MV-4-11 (cell line): Measurements from ENCODE around the gene RALGPS1.
A peak's percentile ranks its signal among the peaks of the same experiment; 100 is the strongest.

Experiments
- DNase-seq: peaks from one replicate; lab custom pipeline; 2025; lab: John Stamatoyannopoulos, UW

Gene RALGPS1

GRCh38 chr9:126914458-126915280 is at the start of gene RALGPS1:
Gene RALGPS1 (plus strand): TSS chr9:126914782. CDS start chr9:126962290, 47,508 bp downstream.
- peak; percentile 92 for DNase-seq

DNA sequence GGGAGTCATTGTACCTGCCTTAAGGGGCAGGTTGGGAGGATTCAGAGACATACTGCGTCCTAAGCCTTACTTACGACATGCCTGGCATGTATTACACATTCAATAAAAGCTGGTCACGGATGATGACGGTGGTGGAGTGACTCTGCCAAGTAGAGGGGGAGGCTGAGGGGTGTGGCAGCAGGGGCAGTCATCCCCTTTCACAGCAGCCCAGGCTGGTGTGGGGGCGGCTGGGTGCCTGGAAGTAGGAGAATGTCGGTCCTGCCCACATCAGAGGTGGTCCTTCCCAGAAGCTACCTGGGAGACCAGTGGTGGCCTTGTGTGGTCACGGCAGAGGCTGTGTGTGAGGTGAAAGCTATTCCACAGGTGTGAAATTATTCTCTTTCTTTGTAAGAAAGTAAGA is 45.2 kb upstream of the RALGPS1 start:
- DNase-seq: no peak

DNA sequence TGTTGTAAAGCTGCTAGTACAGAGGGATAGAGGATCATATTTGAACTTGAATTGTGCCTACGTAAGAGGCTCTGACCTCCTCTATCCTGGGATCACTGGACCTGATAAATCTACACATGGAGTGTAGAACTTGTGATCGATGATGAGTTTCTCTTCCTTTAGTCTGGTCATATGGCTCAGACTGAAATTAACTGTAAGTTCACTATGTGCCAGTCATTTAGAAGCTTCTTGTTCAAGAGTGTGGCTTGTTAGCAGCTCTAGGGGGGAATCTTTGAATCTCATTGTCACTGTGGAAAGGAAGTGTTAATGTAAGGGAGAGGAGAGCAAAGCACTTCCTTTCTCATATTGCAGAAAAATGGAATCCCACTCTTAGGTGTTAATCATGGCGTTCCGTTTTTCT is 42.1 kb upstream of the RALGPS1 start:
- peak; percentile 25 for DNase-seq

DNA sequence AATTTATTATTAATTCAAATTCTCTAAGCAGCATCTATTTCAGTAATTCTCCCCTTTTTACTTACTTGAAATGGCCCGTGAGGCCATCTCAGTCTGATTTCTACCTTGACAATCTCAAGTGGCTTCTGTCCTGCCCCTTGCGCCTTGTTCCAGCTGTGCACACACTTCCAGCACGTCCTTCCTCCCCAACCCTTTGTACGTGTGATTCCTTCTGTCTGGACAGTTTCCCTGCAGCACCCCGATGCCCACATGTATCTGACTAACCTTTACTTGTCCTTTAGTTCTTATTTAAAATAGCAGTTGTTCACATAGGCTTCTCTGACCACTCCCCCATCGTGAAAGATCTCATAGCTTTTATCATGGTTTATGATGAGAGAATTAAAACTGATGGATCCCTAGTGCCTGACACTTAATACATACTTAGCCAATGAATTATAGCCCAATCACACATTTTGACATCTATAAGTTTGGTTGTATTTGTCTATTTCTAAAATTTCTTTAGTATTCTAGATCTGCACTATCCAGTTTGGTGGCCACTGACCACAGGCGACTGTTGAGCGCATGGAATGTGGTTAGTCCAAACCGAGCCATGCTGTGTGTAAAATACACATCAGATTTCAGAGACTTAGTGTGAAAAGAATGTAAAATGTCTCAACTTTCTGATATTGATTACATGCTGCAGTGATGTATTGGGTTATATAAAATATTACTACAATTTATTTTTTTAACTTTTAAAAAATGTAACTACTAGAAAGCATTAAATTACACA is 39.9 kb upstream of the RALGPS1 start:
- DNase-seq: peak; percentile 30

DNA sequence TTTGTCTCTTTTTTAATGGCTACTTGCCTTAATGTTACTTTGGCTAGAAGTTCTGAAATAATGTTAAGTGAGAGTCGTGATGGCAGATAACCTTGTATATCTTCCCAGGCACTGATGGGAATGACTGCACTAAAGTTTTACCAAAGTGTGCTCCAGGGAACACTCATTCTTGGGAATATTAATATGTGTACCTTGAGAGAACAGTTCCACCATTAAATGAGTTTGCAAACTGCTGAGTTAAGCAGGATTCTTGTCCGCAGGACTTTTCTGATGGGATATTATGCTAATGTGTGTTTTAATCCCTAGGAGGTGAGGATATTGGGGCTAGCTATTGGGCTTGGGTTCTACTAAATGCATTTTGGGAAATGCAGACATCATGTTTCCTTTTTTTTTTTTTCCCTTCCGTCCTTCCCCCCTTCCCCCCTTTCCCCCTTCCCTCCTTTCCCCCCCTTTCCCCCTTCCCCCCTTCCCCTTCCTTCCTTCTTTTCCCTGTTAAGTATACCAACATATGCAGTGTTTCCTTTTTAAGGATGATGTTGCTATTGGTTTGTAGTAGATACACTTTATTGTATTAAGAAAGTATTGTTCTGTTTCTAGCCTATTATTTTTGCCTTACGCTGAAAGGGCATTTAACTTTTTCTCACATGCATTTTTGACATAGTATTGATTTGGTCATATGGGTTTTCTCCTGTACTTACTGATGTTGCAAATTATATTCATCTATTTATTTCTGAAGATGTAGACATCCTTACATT is 38.6 kb upstream of the RALGPS1 start:
- no peak for DNase-seq

DNA sequence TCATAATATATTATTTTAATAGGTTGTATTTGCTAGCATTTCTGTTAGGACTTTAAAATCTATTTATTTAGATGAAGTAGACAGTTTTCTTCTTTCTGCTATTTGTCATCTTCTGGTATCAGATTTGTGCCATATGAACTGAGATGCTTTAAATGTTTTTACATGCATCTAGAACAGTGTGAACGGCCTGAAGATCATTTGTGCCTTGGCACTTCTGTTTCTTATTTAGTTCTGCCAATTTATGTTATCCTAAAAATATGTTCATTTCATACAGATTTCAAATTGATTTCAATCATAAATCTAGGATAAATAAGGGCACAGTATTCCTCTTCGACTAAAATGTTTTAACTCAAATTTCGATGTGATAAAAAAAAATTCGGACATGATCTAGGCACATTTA is 38.1 kb upstream of the RALGPS1 start:
- DNase-seq: no peak

- no peak for DNase-seq
Measured at GRCh38 chr9:126877418-126877817, 37.2 kb upstream of the RALGPS1 start.

DNA sequence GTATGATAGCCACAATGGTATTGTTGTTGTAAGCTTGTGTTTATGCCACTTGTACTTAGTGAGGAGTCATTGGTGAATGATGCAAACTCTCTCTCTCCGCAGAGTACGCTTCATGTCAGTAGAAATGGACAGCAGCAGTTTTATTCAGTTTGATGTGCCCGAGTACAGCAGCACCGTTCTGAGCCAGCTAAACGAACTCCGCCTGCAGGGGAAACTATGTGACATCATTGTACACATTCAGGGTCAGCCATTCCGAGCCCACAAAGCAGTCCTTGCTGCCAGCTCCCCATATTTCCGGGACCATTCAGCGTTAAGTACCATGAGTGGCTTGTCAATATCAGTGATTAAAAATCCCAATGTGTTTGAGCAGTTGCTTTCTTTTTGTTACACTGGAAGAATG is 35.3 kb upstream of the RALGPS1 start:
- no peak for DNase-seq

DNA sequence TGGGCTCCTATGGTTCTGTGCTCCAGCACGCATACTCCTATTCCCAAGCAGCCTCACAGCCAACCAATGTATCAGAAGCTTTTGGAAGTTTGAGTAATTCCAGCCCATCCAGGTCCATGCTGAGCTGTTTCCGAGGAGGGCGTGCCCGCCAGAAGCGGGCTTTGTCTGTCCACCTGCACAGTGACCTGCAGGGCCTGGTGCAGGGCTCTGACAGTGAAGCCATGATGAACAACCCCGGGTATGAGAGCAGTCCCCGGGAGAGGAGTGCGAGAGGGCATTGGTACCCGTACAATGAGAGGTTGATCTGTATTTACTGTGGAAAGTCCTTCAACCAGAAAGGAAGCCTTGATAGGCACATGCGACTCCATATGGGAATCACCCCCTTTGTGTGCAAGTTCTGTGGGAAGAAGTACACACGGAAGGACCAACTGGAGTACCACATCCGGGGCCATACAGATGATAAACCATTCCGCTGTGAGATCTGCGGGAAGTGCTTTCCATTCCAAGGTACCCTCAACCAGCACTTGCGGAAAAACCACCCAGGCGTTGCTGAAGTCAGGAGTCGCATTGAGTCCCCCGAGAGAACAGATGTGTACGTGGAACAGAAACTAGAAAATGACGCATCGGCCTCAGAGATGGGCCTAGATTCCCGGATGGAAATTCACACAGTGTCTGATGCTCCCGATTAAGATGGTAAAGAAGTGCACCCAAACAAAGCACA is 34.2 kb upstream of the RALGPS1 start:
- DNase-seq: no peak

- DNase-seq: no peak
Measured at GRCh38 chr9:126880947-126881332, 33.6 kb upstream of the RALGPS1 start.

DNA sequence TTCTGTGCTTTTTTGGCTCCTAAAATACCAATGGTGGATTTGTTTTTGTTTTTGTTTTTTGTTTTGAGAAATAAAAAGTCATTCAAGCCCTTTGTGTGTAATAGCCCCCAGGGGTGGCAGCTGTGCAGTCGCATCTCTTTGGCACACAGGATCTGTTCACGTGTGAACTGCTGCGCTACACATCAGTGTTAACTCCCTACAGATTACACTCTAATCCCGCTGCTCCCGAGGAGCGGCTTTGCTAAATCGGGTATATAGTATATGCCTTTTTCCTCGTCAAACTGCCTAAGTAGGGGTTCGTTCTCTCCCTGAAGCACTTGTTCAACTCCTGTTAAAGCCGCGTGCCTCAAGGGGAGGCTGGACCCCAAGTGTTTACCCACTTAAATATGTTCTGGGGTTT is 31.8 kb upstream of the RALGPS1 start:
- DNase-seq: no peak

GRCh38 chr9:126883636-126884035 is 30.9 kb upstream of the RALGPS1 start:
- DNase-seq: peak; percentile 44

DNA sequence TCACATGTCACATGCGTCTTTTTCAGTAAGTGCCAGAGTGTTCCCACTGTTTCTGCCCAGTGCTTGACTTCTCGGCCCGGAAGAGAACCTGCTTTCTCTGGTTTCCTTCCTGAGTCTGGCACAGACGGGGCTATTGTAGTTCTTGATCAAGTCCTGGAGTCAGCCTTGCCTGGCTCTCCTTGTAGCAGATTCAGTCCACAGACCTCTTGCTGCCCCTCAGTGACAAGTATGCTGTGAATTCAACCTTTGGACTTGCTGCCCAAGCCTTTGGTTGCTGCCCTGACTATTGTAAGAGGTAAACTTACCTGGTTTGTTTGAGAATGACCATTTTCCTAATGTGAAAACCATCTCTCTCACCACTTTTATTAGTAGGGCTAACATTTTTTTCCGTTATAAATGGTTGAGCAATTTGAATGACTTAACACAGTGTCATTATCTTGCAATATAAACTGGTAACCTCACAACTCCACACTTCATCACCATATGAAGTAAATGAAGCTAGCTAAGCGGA is 29.4 kb upstream of the RALGPS1 start:
- DNase-seq: no peak

GRCh38 chr9:126886034-126886822 is 28.4 kb upstream of the RALGPS1 start:
- no peak for DNase-seq

GRCh38 chr9:126886897-126887296 is 27.7 kb upstream of the RALGPS1 start:
- DNase-seq: no peak

DNA sequence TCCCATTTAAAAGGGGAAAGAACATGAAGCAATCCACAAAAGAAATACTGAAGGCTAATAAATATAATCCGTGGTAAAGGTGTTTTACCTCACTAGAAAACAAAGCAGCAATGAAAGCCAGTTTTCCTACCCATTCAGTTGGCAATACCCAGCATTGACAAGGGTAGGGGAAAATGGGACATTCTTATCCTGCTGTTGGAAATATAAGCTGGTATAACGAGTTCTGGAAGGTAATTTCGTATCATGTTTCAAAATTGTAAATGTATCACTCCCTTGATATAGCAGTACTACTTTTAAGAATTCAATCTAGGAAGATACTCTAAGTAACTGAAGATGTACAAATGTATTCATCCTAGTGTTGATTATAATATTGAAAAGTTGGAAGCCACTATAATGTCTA is 22.9 kb upstream of the RALGPS1 start:
- no peak for DNase-seq

GRCh38 chr9:126893079-126893478 is 21.5 kb upstream of the RALGPS1 start:
- DNase-seq: no peak

- no peak for DNase-seq
Measured at GRCh38 chr9:126894052-126894603, 20.5 kb upstream of the RALGPS1 start.

DNA sequence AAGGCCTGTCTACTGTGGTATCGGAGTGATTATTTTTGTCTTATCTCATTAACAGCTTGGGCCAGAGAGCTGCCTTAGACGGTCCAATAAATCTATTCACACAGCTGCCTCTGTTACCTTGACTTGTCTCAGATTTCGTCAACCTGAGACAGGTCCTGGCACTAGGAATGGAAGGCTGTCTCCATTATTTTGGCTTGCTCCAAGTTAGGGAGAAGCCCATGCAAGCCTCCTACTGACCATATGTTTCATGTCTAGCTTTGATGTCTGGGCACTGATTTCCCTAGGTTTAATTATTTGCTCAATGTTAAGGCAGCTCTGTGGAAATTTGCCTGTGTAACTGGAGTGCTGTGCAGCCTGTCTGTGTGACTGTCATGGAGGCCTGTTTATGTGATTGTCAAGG is 12.4 kb upstream of the RALGPS1 start:
- no peak for DNase-seq

- no peak for DNase-seq
Measured at GRCh38 chr9:126904586-126904985, 10.0 kb upstream of the RALGPS1 start.

DNA sequence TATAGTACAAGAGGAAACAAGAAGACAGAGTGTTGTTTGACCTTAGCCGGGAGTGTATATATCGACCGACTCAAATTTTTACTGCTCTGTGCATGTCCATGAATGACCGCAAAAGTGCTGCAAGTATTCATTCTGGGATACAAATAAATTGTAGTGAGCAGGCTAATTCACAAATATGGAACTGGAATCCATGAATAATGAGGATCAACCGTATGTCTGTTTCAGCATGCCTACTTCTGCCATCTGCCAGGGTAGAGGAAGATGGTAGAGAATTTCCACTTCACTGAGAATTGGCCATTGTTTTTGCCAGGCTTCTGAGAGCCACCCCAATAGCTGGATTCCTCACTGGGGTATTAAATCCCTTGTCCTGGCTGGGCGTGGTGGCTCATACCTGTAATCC is 8.5 kb upstream of the RALGPS1 start:
- no peak for DNase-seq
